HepG2 (cell line): ENCODE measurements around the gene PYGO2.

Source experiments
- CTCF ChIP-seq: sonication (generic); formaldehyde crosslinking; IDR thresholded peaks from 2 replicates; pipeline ENCODE4 v1.5.0; 2020; ENCODE audit warnings: mild to moderate bottlenecking, missing genetic modification reagents, moderate library complexity
- EED ChIP-seq: sonication (generic); formaldehyde crosslinking; IDR thresholded peaks from 2 replicates; pipeline ENCODE4 v1.5.0; 2020; ENCODE audit warnings: mild to moderate bottlenecking, missing genetic modification reagents
- EZH2 ChIP-seq: conservative IDR thresholded peaks from 2 replicates; pipeline ENCODE4 v1.6.1; 2012; ENCODE audit warnings: mild to moderate bottlenecking, low read depth, low read length, moderate library complexity
- GZF1 ChIP-seq: sonication (generic); formaldehyde crosslinking; IDR thresholded peaks from 2 replicates; pipeline ENCODE4 v1.5.1; 2020; ENCODE audit warnings: mild to moderate bottlenecking, missing genetic modification reagents
- HOXA5 ChIP-seq: sonication (generic); formaldehyde crosslinking; IDR thresholded peaks from 2 replicates; pipeline ENCODE4 v1.4.0; 2020; ENCODE audit warnings: missing genetic modification reagents
- REST ChIP-seq, 2 experiments: IDR thresholded peaks; 2 replicates each; pipeline ENCODE4 v1.6.1; 2011 to 2012; ENCODE audit warnings: low read length in 2 of 2, borderline replicate concordance in 1 of 2, low read depth in 1 of 2, mild to moderate bottlenecking in 1 of 2, moderate library complexity in 1 of 2
- SIX1 ChIP-seq: sonication (generic); formaldehyde crosslinking; IDR thresholded peaks from 2 replicates; pipeline ENCODE4 v1.4.0; 2020; ENCODE audit warnings: missing genetic modification reagents, borderline replicate concordance
- ZNF780A ChIP-seq: sonication (generic); formaldehyde crosslinking; IDR thresholded peaks from 2 replicates; pipeline ENCODE4 v1.8.0; 2022; ENCODE audit warnings: mild to moderate bottlenecking, missing genetic modification reagents, moderate library complexity

- no peak for TF ChIP-seq EZH2
- no peak for TF ChIP-seq CTCF (CRISPR knock-in tag)
- TF ChIP-seq REST (IDR thresholded peaks at IDR 0.05; ENCODE audit: borderline replicate concordance in 1 of 2, low read depth in 1 of 2, low read length in 2 of 2) = no peak
- no peak for TF ChIP-seq SIX1 (CRISPR knock-in tag)
- TF ChIP-seq HOXA5 = no peak
- no peak for TF ChIP-seq ZNF780A (CRISPR knock-in tag)
- no peak for TF ChIP-seq EED
- no peak for TF ChIP-seq GZF1 (CRISPR knock-in tag)
Measured at GRCh38 chr1:154951901-154952657, 9.5 kb downstream of the PYGO2 start.
